Activated naive CD4-positive, alpha-beta T cell treated with Interleukin-2 at 50 U/mL for 16 hours (primary cell): ENCODE data around the gene CPPED1.

ENCODE experiments used
- DNase-seq: peaks from one replicate; pipeline ENCODE4 v3.0.0-alpha.2; 2020

The CPPED1 gene

GRCh38 chr16:12728469-12728868 lies 75.2 kb downstream of the CPPED1 start:
- no peak for DNase-seq

- DNase-seq: no peak
Measured at GRCh38 chr16:12724226-12724625, 79.5 kb downstream of the CPPED1 start.

- no peak for DNase-seq
Measured at GRCh38 chr16:12723681-12724080, 80.0 kb downstream of the CPPED1 start.

- no peak for DNase-seq
Measured at GRCh38 chr16:12721841-12722421, 81.8 kb downstream of the CPPED1 start.

DNA sequence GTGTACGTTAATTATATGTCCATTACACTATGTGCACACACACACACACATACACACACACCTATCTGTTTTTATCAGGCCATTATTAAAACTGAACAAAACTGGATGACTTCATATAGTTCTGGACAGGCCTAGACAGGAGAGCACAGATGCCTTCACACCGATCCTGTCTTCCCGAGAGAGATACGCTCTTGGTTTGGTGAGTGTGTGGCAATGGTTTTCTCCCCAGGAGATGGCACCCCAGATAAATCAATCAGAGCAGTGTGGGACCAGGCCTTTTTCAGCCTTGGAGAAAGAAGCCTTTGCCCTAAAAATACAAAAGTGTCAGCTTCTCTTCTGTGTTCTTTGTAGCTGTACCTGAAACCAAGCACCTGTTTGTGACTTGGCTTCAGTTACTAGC lies 83.7 kb downstream of the CPPED1 start:
- no peak for DNase-seq

GRCh38 chr16:12716658-12717057 lies 87.0 kb downstream of the CPPED1 start:
- DNase-seq: no peak

GRCh38 chr16:12709807-12710206 lies 93.9 kb downstream of the CPPED1 start:
- DNase-seq: no peak

GRCh38 chr16:12708266-12708665 lies 95.4 kb downstream of the CPPED1 start:
- no peak for DNase-seq

DNA sequence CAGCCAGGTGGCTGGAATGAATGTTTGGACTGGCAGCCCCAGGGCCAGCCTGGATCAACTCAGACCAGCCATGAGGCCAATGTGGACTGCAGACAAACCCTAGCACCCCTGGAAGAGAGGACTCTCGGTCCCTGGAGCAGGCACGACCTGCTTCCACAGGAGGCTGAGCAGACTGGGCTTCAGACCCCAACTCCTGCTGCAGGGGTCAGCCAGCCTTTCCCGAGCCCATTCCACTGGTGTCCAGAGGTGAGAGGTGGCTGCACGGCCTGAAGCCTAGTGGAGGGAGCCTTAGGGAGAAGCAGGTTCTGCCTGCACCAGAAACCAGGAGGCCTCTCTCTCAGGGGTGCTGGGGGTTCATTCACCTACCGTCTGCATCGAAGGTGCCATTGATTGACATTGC lies 97.1 kb downstream of the CPPED1 start:
- no peak for DNase-seq

GRCh38 chr16:12704492-12705111 lies 99.1 kb downstream of the CPPED1 start:
- DNase-seq: no peak

- DNase-seq: no peak
Measured at GRCh38 chr16:12703935-12704334, 99.8 kb downstream of the CPPED1 start.

GRCh38 chr16:12700161-12700560 lies 103.5 kb downstream of the CPPED1 start:
- no peak for DNase-seq

GRCh38 chr16:12699161-12699560 lies 104.5 kb downstream of the CPPED1 start:
- no peak for DNase-seq

DNA sequence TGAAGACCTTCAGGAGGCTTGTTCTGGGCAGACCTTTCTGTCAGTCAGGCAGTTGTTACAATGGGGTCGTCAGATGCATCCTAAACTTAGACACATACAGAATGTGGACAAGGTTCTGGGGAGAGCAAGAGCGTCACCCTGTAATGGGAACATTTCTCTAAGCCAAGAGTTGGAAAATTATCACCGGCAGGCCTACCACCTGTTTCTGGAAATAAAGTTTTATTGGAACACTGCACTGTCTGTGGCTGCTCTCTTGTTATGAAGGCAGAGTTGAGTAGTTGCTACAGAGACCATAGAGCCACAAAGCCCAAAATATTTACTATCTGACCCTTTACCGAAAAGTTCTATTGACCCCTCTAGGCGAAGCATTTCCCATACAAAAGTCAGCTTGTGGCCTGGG lies 106.2 kb downstream of the CPPED1 start:
- DNase-seq: no peak

- DNase-seq: no peak
Measured at GRCh38 chr16:12695454-12695853, 108.2 kb downstream of the CPPED1 start.

GRCh38 chr16:12690024-12690423 lies 113.7 kb downstream of the CPPED1 start:
- no peak for DNase-seq

GRCh38 chr16:12688951-12689850 lies 114.5 kb downstream of the CPPED1 start:
- DNase-seq: no peak

GRCh38 chr16:12685806-12686205 lies 117.9 kb downstream of the CPPED1 start:
- no peak for DNase-seq

- DNase-seq: no peak
Measured at GRCh38 chr16:12682432-12683165, 121.1 kb downstream of the CPPED1 start.

- no peak for DNase-seq
Measured at GRCh38 chr16:12681653-12682052, 122.0 kb downstream of the CPPED1 start.

DNA sequence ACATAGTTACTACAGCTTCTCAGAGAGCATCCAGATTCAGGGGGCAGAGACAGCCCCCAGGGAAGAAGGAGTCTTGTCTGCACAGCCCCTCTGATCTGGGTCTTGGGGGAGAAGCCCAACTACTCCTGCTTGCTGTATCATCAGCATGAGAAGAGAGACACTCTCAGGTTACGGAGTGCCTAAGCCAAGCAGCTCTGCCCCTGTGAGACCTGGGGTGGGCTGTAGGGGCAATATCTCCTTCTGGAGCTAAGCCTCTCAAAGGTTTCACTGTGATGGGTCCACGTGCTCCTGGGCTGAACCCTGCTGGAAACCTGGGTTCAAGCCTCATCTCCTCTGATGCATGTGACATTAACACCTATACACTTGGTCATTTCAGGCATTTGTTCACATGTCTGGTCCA lies 123.2 kb downstream of the CPPED1 start:
- DNase-seq: no peak

DNA sequence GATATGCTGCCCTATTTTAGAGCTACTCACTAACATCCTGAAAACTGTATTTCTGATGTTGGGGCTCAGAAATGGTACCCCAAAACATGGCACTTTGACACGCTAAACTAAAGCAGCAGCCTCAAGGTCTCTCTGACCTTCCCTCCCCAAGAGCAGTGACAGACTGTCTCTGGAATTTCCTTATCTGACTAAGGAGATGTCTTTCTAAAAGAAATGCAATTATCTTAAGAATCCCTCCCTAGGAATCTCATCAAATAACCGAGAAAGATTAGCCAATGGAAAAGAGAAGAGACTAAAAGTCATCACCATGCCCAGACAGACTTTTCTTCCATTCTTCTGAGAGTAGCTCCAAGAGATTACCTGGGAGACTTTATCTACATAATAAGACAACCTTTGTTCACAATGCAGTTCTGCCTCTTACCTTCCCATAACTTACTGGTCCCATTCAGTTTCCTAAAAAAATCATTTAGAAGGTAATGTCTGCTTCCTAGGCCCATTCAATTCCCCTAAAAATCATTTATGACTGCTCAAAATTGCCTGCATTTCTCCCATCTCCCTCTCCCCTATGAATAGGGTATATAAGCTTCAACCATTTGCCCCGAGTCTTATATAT lies 123.9 kb downstream of the CPPED1 start:
- DNase-seq: no peak

GRCh38 chr16:12678983-12679382 lies 124.7 kb downstream of the CPPED1 start:
- no peak for DNase-seq
